ENCODE measurements around the gene LIN54.

- TF ChIP-seq CTCF (IDR thresholded peaks at IDR 0.05) (peak in 5 of 6 experiments; percentile 40 to 72 (median 48)), POLR2A (IDR thresholded peaks at IDR 0.05) (peak; percentile 71 to 92)
Observed at GRCh38 chr4:83034630-83035494, 24.2 kb upstream of the LIN54 start, which contains the start of gene COPS4.
